ENCODE results near the gene INSYN2B.

INSYN2B gene

GRCh38 chr5:169980418-169981053, at the start of gene INSYN2B:
Gene INSYN2B, minus strand, starts transcription at chr5:169980495. Its CDS starts 96,597 bp downstream, at chr5:169883898.
- no peaks in the 10 kb centered on the region for H3K9me3 ChIP-seq (ENCODE audit: severe bottlenecking)
- peaks cover 84% of the 10 kb centered on the region for H3K27me3 ChIP-seq (ENCODE audit: insufficient read depth, low read depth, severe bottlenecking)
- TF ChIP-seq, protein P1, sequence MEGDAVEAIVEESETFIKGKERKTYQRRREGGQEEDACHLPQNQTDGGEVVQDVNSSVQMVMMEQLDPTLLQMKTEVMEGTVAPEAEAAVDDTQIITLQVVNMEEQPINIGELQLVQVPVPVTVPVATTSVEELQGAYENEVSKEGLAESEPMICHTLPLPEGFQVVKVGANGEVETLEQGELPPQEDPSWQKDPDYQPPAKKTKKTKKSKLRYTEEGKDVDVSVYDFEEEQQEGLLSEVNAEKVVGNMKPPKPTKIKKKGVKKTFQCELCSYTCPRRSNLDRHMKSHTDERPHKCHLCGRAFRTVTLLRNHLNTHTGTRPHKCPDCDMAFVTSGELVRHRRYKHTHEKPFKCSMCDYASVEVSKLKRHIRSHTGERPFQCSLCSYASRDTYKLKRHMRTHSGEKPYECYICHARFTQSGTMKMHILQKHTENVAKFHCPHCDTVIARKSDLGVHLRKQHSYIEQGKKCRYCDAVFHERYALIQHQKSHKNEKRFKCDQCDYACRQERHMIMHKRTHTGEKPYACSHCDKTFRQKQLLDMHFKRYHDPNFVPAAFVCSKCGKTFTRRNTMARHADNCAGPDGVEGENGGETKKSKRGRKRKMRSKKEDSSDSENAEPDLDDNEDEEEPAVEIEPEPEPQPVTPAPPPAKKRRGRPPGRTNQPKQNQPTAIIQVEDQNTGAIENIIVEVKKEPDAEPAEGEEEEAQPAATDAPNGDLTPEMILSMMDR (IDR thresholded peaks at IDR 0.05; ENCODE audit: low read depth, low read length) = peak; percentile 38
- peak; percentile 28 for DNase-seq
- H3K27ac ChIP-seq = no peak within 1 kb of the TSS
- H3K4me3 ChIP-seq (ENCODE audit: low read depth, low read length) = no peak within 1 kb of the TSS
- H3K36me3 ChIP-seq = no peaks in the 10 kb centered on the region

GRCh38 chr5:170028124-170028523, 47.8 kb upstream of the INSYN2B start:
- Histone ChIP-seq H3K36me3 (no peaks in the 10 kb centered on the region), H3K27me3 (ENCODE audit: insufficient read depth, low read depth, severe bottlenecking) (peaks cover 73% of the 10 kb centered on the region), H3K27ac (no peak overlapping the region), H3K9me3 (ENCODE audit: severe bottlenecking) (no peaks in the 10 kb centered on the region), H3K4me3 (ENCODE audit: low read depth, low read length) (no peak overlapping the region)
- TF ChIP-seq, protein P1 (IDR thresholded peaks at IDR 0.05; ENCODE audit: low read depth, low read length) = no peak
- DNase-seq = no peak

- no peak for DNase-seq
- no peaks in the 10 kb centered on the region for H3K9me3 ChIP-seq (ENCODE audit: severe bottlenecking)
- H3K27me3 ChIP-seq (ENCODE audit: insufficient read depth, low read depth, severe bottlenecking) = peaks cover 71% of the 10 kb centered on the region
- TF ChIP-seq, protein P1 (IDR thresholded peaks at IDR 0.05; ENCODE audit: low read depth, low read length) = no peak
- no peaks in the 10 kb centered on the region for H3K36me3 ChIP-seq
- H3K27ac ChIP-seq = no peak overlapping the region
- H3K4me3 ChIP-seq (ENCODE audit: low read depth, low read length) = no peak overlapping the region
Measured at GRCh38 chr5:170025853-170026252, 45.6 kb upstream of the INSYN2B start.

DNA sequence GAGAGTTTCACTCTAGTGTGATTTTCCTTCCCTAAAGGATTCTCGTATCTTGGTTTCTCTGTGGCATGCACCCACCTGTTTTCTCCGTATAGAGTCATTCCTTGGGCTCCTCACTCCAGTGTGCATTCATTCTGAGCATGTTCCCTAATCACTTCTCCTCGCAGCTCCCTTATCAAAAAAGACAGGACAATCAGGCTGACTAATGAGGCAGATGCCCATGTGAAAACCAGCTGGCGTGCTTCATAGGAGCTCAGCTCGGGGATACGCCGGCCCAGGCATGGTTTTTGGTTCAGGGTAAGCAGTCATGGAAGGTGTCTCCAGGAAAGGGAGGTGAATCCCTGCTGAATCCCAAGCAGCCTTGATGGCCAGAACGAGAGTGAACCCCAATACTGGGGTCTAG, 41.2 kb upstream of the INSYN2B start:
- Histone ChIP-seq H3K9me3 (ENCODE audit: severe bottlenecking) (no peaks in the 10 kb centered on the region), H3K27ac (no peak overlapping the region), H3K27me3 (ENCODE audit: insufficient read depth, low read depth, severe bottlenecking) (peaks cover 81% of the 10 kb centered on the region), H3K36me3 (no peaks in the 10 kb centered on the region), H3K4me3 (ENCODE audit: low read depth, low read length) (no peak overlapping the region)
- no peak for DNase-seq
- TF ChIP-seq, protein P1 (IDR thresholded peaks at IDR 0.05; ENCODE audit: low read depth, low read length) = no peak

GRCh38 chr5:170020423-170020822, 40.1 kb upstream of the INSYN2B start:
- Histone ChIP-seq H3K27ac (no peak overlapping the region), H3K4me3 (ENCODE audit: low read depth, low read length) (no peak overlapping the region), H3K27me3 (ENCODE audit: insufficient read depth, low read depth, severe bottlenecking) (peaks cover 83% of the 10 kb centered on the region), H3K9me3 (ENCODE audit: severe bottlenecking) (no peaks in the 10 kb centered on the region), H3K36me3 (no peaks in the 10 kb centered on the region)
- DNase-seq = no peak
- TF ChIP-seq, protein P1 (IDR thresholded peaks at IDR 0.05; ENCODE audit: low read depth, low read length) = no peak

DNA sequence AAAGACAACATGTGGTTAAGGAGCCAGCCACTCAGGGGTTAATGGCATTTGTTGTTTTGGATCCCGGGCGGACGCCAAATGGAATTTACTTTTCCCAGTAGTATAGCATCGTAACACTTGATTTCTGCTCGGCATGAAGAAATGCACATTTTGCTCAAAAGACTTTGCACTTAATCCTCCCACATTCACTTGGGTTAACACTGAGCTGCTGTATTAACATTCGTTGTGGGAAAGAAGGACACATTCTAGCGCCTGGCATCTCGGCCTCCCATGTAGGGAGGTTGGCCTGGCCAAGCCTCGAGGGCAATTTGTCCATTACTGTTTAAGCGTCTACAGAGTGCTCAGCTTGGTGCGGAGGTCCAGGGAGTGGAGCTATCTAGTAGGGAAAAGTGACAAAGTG, 32.3 kb upstream of the INSYN2B start:
- Histone ChIP-seq H3K9me3 (ENCODE audit: severe bottlenecking) (no peaks in the 10 kb centered on the region), H3K27ac (no peak overlapping the region), H3K4me3 (ENCODE audit: low read depth, low read length) (no peak overlapping the region), H3K36me3 (no peaks in the 10 kb centered on the region), H3K27me3 (ENCODE audit: insufficient read depth, low read depth, severe bottlenecking) (peaks cover 73% of the 10 kb centered on the region)
- no peak for DNase-seq
- TF ChIP-seq, protein P1 (IDR thresholded peaks at IDR 0.05; ENCODE audit: low read depth, low read length) = no peak
